ENCODE results near the gene GRIK4. TPM values are rescaled to one million over a fixed set of nuclear protein-coding genes. Genes with fewer than 3 reads are reported as not detected.

Gene GRIK4
- total RNA-seq, 1 experiment from 2014 or later: not detected

DNA sequence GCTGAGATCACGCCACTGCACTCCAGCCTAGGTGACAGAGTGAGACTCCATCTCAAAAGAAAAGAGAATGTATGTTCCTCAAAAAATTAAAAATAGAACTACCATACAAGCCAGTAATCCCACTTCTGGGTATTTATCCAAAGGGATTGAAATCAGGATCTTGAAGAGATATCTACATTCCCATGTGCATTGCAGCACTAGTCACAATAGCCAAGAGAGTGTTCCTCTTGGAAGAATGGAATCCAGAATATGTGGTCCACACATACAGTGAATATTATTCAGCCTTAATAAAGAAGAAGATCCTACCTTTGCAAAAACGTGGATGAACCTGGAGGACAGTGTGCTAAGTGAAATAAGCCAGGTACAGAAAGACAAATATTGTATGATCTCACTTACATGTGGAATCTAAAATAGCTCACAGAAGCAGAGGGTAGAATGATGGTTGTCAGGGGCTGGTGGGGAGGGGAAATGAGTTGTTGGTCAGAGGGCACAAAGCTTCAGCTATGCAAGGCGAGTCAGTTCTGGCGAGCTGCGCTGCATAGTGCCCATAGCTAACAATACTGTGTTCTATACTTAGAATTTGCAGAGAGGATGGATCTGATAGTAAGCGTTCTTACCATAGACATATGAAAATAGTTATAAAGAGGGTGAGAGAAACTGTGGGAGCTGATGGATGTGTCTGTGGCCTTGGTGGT, 32.1 kb downstream of the GRIK4 start:
- Histone ChIP-seq H3K27me3 (ENCODE audit: low read length) (no peaks in the 10 kb centered on the region), H3K4me3 (ENCODE audit: low read length) (no peak overlapping the region), H3K4me1 (ENCODE audit: insufficient read depth, low read length) (peaks cover 30% of the 10 kb centered on the region), H3K4me2 (ENCODE audit: low read length) (no peak overlapping the region), H2AFZ (ENCODE audit: low read length) (no peak overlapping the region), H3K9ac (ENCODE audit: low read length) (no peak overlapping the region), H3K27ac (ENCODE audit: low read length) (no peak overlapping the region), H3F3A (ENCODE audit: low read length, unreplicated experiment) (no peaks in the 10 kb centered on the region), H3K79me2 (ENCODE audit: low read length) (no peaks in the 10 kb centered on the region), H4K20me1 (ENCODE audit: low read length) (no peaks in the 10 kb centered on the region), H3K36me3 (ENCODE audit: low read depth, low read length) (no peaks in the 10 kb centered on the region), H3K9me3 (ENCODE audit: low read length) (no peaks in the 10 kb centered on the region), H3K9me2 (replicated peaks; ENCODE audit: low read length) (no peaks in the 10 kb centered on the region)
- no peak for DNase-seq
- ChIA-PET CTCF (no interaction called here), POLR2A (ENCODE audit: unreplicated experiment) (no interaction called here)
- no TSS peak for BruUV-seq (replicated peaks)
- intact Hi-C loops (cut with micrococcal nuclease): no loop called here
- TF ChIP-seq EZH2phosphoT487 (IDR thresholded peaks at IDR 0.05; ENCODE audit: borderline replicate concordance, low read length): no peak
- TF ChIP-seq EZH2 (IDR thresholded peaks at IDR 0.05; ENCODE audit: low read length, unreplicated experiment): no peak
- TF ChIP-seq, protein P1, sequence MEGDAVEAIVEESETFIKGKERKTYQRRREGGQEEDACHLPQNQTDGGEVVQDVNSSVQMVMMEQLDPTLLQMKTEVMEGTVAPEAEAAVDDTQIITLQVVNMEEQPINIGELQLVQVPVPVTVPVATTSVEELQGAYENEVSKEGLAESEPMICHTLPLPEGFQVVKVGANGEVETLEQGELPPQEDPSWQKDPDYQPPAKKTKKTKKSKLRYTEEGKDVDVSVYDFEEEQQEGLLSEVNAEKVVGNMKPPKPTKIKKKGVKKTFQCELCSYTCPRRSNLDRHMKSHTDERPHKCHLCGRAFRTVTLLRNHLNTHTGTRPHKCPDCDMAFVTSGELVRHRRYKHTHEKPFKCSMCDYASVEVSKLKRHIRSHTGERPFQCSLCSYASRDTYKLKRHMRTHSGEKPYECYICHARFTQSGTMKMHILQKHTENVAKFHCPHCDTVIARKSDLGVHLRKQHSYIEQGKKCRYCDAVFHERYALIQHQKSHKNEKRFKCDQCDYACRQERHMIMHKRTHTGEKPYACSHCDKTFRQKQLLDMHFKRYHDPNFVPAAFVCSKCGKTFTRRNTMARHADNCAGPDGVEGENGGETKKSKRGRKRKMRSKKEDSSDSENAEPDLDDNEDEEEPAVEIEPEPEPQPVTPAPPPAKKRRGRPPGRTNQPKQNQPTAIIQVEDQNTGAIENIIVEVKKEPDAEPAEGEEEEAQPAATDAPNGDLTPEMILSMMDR (conservative IDR thresholded peaks at IDR 0.05; ENCODE audit: low read depth, low read length): no peak
- ATAC-seq: no peak

DNA sequence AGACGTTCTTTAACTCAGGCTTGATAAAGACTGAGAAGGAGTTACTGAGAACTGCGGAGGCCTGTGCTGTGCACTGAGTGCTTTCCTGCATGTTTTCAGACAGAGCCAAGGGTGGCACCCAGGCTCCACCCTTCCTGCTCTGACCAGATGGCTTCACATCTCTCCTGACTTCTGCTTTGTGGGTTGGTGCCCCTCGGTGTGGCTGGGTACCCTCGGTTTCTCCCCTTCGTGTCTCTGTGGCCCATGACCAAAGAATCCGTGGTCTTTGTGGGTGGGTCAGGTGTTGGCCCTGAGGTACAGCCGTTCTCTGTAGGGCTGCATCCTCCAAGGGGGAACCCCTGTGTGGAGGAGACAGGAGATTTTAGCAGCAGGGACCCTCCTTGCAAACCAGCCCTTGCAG, 34.3 kb downstream of the GRIK4 start:
- H3K9ac ChIP-seq (ENCODE audit: low read length): no peak overlapping the region
- no peaks in the 10 kb centered on the region for H3K27me3 ChIP-seq (ENCODE audit: low read length)
- no peaks in the 10 kb centered on the region for H4K20me1 ChIP-seq (ENCODE audit: low read length)
- H3K27ac ChIP-seq (ENCODE audit: low read length): no peak overlapping the region
- TF ChIP-seq, protein P1 (conservative IDR thresholded peaks at IDR 0.05; ENCODE audit: low read depth, low read length): no peak
- TF ChIP-seq EZH2phosphoT487 (IDR thresholded peaks at IDR 0.05; ENCODE audit: borderline replicate concordance, low read length) (no peak), EZH2 (IDR thresholded peaks at IDR 0.05; ENCODE audit: low read length, unreplicated experiment) (no peak)
- peaks cover 25% of the 10 kb centered on the region for H3K4me1 ChIP-seq (ENCODE audit: insufficient read depth, low read length)
- DNase-seq (no peak), ATAC-seq (no peak)
- ChIA-PET CTCF (no interaction called here), POLR2A (ENCODE audit: unreplicated experiment) (no interaction called here)
- no TSS peak for BruUV-seq (replicated peaks)
- H3K9me3 ChIP-seq (ENCODE audit: low read length): no peaks in the 10 kb centered on the region
- H2AFZ ChIP-seq (ENCODE audit: low read length): no peak overlapping the region
- no peaks in the 10 kb centered on the region for H3K9me2 ChIP-seq (replicated peaks; ENCODE audit: low read length)
- no peak overlapping the region for H3K4me2 ChIP-seq (ENCODE audit: low read length)
- no peaks in the 10 kb centered on the region for H3K79me2 ChIP-seq (ENCODE audit: low read length)
- no peaks in the 10 kb centered on the region for H3F3A ChIP-seq (ENCODE audit: low read length, unreplicated experiment)
- intact Hi-C loops (cut with micrococcal nuclease): no loop called here
- H3K4me3 ChIP-seq (ENCODE audit: low read length): no peak overlapping the region
- no peaks in the 10 kb centered on the region for H3K36me3 ChIP-seq (ENCODE audit: low read depth, low read length)

Measured in PC-3 (cell line).